Spleen (tissue), 7 donors: ENCODE results near the gene DDX11.
"Not testable (repeated sequence)": the region's sequence is repeated elsewhere in the genome, so short reads cannot be mapped to it uniquely, and the experiment has no call there.

ENCODE experiments used
- CTCF ChIP-seq, 11 experiments: fragments of 200-600 bp in 7 of 11; fragments of 450-650 bp in 4 of 11; sonication (generic) in 4 of 11; IDR thresholded peaks in 8 of 11; conservative IDR thresholded peaks in 3 of 11; 1 replicate in 7 of 11; 2 replicates in 4 of 11; pipeline versions ENCODE4 v1.4.0 to v1.8.0; 2016 to 2021; ENCODE audit warnings: antibody characterized with exemption in 11 of 11, inconsistent platforms in 4 of 11, mild to moderate bottlenecking in 1 of 11
- POLR2A ChIP-seq, 3 donors: fragments of 450-650 bp; IDR thresholded peaks; one replicate each; pipeline ENCODE4 v1.5.1; 2017; ENCODE audit warnings: antibody characterized with exemption in 3 of 3, mild to moderate bottlenecking in 1 of 3
- POLR2AphosphoS5 ChIP-seq, 3 donors: sonication (generic); formaldehyde crosslinking; IDR thresholded peaks; one replicate each; pipeline ENCODE4 v1.5.1; 2017; ENCODE audit warnings: antibody characterized with exemption in 3 of 3
- donor health status: DM: no; HTN: no; CAD: no; lungs with moderate emphysema.
- donor health status: DM: no; HTN: no; CAD: no.
- donor health status: DM: no; HTN: no; CAD: no.

DNA sequence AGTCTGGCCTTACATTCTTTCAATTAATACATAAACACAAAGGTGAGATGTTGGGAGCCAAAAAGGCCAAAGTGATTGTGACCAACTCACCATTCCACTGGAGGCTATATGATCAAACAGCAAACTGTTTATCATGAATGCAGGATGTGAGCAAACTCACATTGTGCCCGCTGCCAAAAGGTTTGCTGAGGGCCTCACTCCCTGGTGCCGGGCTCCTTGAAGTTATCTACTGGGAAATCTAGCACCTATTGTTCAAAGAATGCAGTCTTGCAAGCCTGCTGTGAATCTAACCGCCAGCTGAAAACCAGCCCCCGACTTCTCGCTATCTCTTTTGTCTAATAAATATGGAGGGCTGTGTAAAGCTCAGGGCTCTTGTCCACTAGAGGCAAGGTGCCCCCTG lies 46.7 kb upstream of the DDX11 start:
- not testable (repeated sequence) for TF ChIP-seq CTCF (IDR thresholded peaks at IDR 0.05 in 8 of 11, conservative IDR thresholded peaks at IDR 0.05 in 3 of 11); POLR2AphosphoS5 (IDR thresholded peaks at IDR 0.05); POLR2A (IDR thresholded peaks at IDR 0.05)
